Calu3 (cell line): ENCODE results near the gene ENC1. TPM values are rescaled to one million over a fixed set of nuclear protein-coding genes. Genes with fewer than 3 reads are reported as not detected.
"Not testable (repeated sequence)": the region's sequence is repeated elsewhere in the genome, so short reads cannot be mapped to it uniquely, and the experiment has no call there.

Source experiments
- BruUV-seq: library from RNA; stranded (reverse); fragments of 400-500 nt; replicated peaks from 2 replicates; lab custom pipeline; 2021; lab: Mats Ljungman, UMichigan
- CTCF ChIA-PET: fragments of 300-600 bp; sonication (Branson Sonifier 250); formaldehyde crosslinking; loops from one replicate; lab custom pipeline; 2022; ENCODE audit warnings: antibody characterized with exemption; lab: Charles Lee
- DNase-seq: peaks from one replicate; pipeline ENCODE4 v3.0.0; 2022
- H3K27ac Mint-ChIP-seq: one replicate; pipeline ENCODE4 v1.8.0; 2022; ENCODE audit warnings: mixed read lengths; ENCODE audit not compliant: unreplicated experiment
- H3K27me3 Mint-ChIP-seq: one replicate; pipeline ENCODE4 v1.8.0; 2022; ENCODE audit warnings: mixed read lengths; ENCODE audit not compliant: unreplicated experiment
- H3K36me3 Mint-ChIP-seq: one replicate; pipeline ENCODE4 v1.8.0; 2022; ENCODE audit warnings: mild to moderate bottlenecking, moderate library complexity, mixed read lengths; ENCODE audit not compliant: insufficient read depth, unreplicated experiment
- H3K4me1 Mint-ChIP-seq: one replicate; pipeline ENCODE4 v1.8.0; 2022; ENCODE audit warnings: mild to moderate bottlenecking, low read depth, mixed read lengths; ENCODE audit not compliant: unreplicated experiment
- H3K4me3 Mint-ChIP-seq: one replicate; pipeline ENCODE4 v1.8.0; 2022; ENCODE audit warnings: mild to moderate bottlenecking, low read depth, moderate library complexity, mixed read lengths; ENCODE audit not compliant: unreplicated experiment
- H3K9me3 Mint-ChIP-seq: one replicate; pipeline ENCODE4 v1.8.0; 2022; ENCODE audit warnings: low read depth, mixed read lengths; ENCODE audit not compliant: unreplicated experiment
- CTCF ChIP-seq: fragments of 200-600 bp; IDR thresholded peaks from one replicate; pipeline ENCODE4 v1.8.0; 2022; ENCODE audit warnings: antibody characterized with exemption; ENCODE audit not compliant: unreplicated experiment
- intact Hi-C: fragments of 100-400 bp; cut with micrococcal nuclease; formaldehyde crosslinking; loops from one replicate; pipeline ENCODE4 v1.10.0; 2022; ENCODE audit not compliant: unreplicated experiment
- total RNA-seq: library from RNA; stranded (reverse); gene quantifications from 2 replicates; pipeline ENCODE4 v1.2.3, GENCODE V29; 2022

The ENC1 gene
- total RNA-seq, 1 experiment from 2014 or later: 91.6 TPM

- TF ChIP-seq CTCF: no peak
- no TSS peak for BruUV-seq
- Mint-ChIP-seq H3K27me3 (no peaks in the 10 kb centered on the region), H3K9me3 (no peaks in the 10 kb centered on the region), H3K4me1 (peaks cover 27% of the 10 kb centered on the region), H3K36me3 (peaks cover 24% of the 10 kb centered on the region), H3K4me3 (peak within 1 kb of the TSS; percentile 79), H3K27ac (peak within 1 kb of the TSS; percentile 56)
- DNase-seq: peak; percentile 97
- CTCF ChIA-PET: interaction anchor here (0.5 to 1.3 kb wide), 7 partner anchors 15 to 718 kb away, joined by 3 to 5 read pairs (median 4); no protein-coding TSS in a partner anchor
- intact Hi-C loops: no loop called here
Measured at GRCh38 chr5:74684900-74685851, 44.6 kb upstream of the ENC1 start, which contains the start of gene HEXB. HEXB (plus strand) TSS chr5:74685233; CDS start chr5:74685261, 28 bp downstream.

GRCh38 chr5:74679966-74680365 is 39.4 kb upstream of the ENC1 start:
- intact Hi-C loops: no loop called here
- Mint-ChIP-seq H3K4me3 (no peak overlapping the region), H3K27me3 (no peaks in the 10 kb centered on the region), H3K27ac (no peak overlapping the region), H3K4me1 (peaks cover 7% of the 10 kb centered on the region), H3K36me3 (peaks cover 8% of the 10 kb centered on the region), H3K9me3 (no peaks in the 10 kb centered on the region)
- no peak for DNase-seq
- BruUV-seq: no TSS peak
- no peak for TF ChIP-seq CTCF
- CTCF ChIA-PET: no interaction called here

GRCh38 chr5:74679300-74679699 is 38.8 kb upstream of the ENC1 start:
- H3K27me3 Mint-ChIP-seq, H3K27ac Mint-ChIP-seq, DNase-seq, CTCF ChIA-PET, H3K4me3 Mint-ChIP-seq, H3K9me3 Mint-ChIP-seq, BruUV-seq, H3K4me1 Mint-ChIP-seq, H3K36me3 Mint-ChIP-seq, intact Hi-C loops: not testable (repeated sequence)

GRCh38 chr5:74678123-74678522 is 37.6 kb upstream of the ENC1 start:
- H3K4me3 Mint-ChIP-seq, H3K27ac Mint-ChIP-seq, H3K9me3 Mint-ChIP-seq, intact Hi-C loops, DNase-seq, BruUV-seq, H3K27me3 Mint-ChIP-seq, H3K36me3 Mint-ChIP-seq, H3K4me1 Mint-ChIP-seq: not testable (repeated sequence)
- CTCF ChIA-PET: interaction anchor here (0.6 kb wide), 1 partner anchor 209 kb away, joined by 3 read pairs; no protein-coding TSS in a partner anchor

GRCh38 chr5:74676466-74676865 is 35.9 kb upstream of the ENC1 start:
- DNase-seq, H3K4me3 Mint-ChIP-seq, H3K27me3 Mint-ChIP-seq, H3K9me3 Mint-ChIP-seq, H3K27ac Mint-ChIP-seq, H3K4me1 Mint-ChIP-seq, CTCF ChIA-PET, BruUV-seq, H3K36me3 Mint-ChIP-seq, intact Hi-C loops: not testable (repeated sequence)
